ENCODE data around the gene TRAF3.

The TRAF3 gene

GRCh38 chr14:102754370-102755262 is 22.6 kb upstream of the TRAF3 start:
- TF ChIP-seq TAF1 (IDR thresholded peaks at IDR 0.05; ENCODE audit: low read depth) (no peak), YY1 (IDR thresholded peaks at IDR 0.05; ENCODE audit: low read depth) (no peak), CREB1 (IDR thresholded peaks at IDR 0.05; ENCODE audit: low read depth) (no peak), NFIC (IDR thresholded peaks at IDR 0.05) (no peak), CEBPB (IDR thresholded peaks at IDR 0.05) (no peak)
- TF ChIP-seq, protein P1, sequence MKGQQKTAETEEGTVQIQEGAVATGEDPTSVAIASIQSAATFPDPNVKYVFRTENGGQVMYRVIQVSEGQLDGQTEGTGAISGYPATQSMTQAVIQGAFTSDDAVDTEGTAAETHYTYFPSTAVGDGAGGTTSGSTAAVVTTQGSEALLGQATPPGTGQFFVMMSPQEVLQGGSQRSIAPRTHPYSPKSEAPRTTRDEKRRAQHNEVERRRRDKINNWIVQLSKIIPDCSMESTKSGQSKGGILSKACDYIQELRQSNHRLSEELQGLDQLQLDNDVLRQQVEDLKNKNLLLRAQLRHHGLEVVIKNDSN (IDR thresholded peaks at IDR 0.05) = no peak
- TF ChIP-seq, protein P2, sequence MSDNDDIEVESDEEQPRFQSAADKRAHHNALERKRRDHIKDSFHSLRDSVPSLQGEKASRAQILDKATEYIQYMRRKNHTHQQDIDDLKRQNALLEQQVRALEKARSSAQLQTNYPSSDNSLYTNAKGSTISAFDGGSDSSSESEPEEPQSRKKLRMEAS (IDR thresholded peaks at IDR 0.05) = no peak

DNA sequence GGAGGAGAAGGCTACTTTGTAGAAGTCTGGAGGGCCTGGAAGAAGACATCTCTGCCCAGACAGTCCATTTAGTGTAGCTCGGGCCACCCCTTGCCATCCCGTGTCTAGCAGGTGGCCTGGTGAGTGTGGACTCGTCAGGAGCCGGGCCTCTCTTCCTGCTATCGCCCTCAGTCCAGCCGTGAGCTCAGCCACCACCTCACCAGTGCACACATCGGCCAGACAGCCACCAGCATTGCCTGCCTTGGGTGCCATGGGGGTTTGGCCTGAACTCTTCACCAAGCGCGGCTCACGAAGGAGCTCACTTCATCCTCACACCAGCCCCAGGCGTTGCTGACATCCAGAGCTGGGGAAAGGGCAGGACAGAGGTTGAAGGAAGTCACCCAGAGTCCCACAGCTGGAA is 19.6 kb upstream of the TRAF3 start:
- TF ChIP-seq ZBTB7A (IDR thresholded peaks at IDR 0.05; ENCODE audit: low read depth) = no peak
- no peak for TF ChIP-seq TCF12 (IDR thresholded peaks at IDR 0.05; ENCODE audit: low read depth)
- TF ChIP-seq, protein P3, sequence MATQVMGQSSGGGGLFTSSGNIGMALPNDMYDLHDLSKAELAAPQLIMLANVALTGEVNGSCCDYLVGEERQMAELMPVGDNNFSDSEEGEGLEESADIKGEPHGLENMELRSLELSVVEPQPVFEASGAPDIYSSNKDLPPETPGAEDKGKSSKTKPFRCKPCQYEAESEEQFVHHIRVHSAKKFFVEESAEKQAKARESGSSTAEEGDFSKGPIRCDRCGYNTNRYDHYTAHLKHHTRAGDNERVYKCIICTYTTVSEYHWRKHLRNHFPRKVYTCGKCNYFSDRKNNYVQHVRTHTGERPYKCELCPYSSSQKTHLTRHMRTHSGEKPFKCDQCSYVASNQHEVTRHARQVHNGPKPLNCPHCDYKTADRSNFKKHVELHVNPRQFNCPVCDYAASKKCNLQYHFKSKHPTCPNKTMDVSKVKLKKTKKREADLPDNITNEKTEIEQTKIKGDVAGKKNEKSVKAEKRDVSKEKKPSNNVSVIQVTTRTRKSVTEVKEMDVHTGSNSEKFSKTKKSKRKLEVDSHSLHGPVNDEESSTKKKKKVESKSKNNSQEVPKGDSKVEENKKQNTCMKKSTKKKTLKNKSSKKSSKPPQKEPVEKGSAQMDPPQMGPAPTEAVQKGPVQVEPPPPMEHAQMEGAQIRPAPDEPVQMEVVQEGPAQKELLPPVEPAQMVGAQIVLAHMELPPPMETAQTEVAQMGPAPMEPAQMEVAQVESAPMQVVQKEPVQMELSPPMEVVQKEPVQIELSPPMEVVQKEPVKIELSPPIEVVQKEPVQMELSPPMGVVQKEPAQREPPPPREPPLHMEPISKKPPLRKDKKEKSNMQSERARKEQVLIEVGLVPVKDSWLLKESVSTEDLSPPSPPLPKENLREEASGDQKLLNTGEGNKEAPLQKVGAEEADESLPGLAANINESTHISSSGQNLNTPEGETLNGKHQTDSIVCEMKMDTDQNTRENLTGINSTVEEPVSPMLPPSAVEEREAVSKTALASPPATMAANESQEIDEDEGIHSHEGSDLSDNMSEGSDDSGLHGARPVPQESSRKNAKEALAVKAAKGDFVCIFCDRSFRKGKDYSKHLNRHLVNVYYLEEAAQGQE (IDR thresholded peaks at IDR 0.05; ENCODE audit: low read depth) = no peak
- no peak for TF ChIP-seq TEAD4 (IDR thresholded peaks at IDR 0.05)
- no peak for TF ChIP-seq CEBPB (IDR thresholded peaks at IDR 0.05)

DNA sequence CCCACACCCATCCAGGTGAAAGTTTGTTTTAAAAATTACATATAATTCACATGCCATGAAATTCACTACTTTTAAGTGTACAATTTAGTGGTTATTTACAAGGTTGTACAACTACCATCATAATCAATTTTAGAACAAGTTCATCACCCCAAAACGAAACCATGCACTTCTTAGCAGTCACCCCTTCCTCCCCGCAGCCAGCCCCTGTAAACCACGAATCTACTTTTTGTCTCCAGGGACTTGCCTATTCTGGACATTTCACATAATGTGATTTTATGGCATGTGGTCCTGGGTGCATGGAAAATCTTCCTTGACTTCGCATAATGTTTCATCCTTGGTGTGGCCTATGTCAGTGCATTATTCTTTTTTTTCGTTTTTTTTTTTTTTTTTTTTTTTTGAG is 19.2 kb upstream of the TRAF3 start:
- TF ChIP-seq, protein P1 (IDR thresholded peaks at IDR 0.05) = no peak
- no peak for TF ChIP-seq TAF1 (IDR thresholded peaks at IDR 0.05; ENCODE audit: low read depth)
- TF ChIP-seq TEAD4 (IDR thresholded peaks at IDR 0.05) = no peak
- TF ChIP-seq FOXM1 (IDR thresholded peaks at IDR 0.05; ENCODE audit: borderline replicate concordance, low read depth) = no peak

DNA sequence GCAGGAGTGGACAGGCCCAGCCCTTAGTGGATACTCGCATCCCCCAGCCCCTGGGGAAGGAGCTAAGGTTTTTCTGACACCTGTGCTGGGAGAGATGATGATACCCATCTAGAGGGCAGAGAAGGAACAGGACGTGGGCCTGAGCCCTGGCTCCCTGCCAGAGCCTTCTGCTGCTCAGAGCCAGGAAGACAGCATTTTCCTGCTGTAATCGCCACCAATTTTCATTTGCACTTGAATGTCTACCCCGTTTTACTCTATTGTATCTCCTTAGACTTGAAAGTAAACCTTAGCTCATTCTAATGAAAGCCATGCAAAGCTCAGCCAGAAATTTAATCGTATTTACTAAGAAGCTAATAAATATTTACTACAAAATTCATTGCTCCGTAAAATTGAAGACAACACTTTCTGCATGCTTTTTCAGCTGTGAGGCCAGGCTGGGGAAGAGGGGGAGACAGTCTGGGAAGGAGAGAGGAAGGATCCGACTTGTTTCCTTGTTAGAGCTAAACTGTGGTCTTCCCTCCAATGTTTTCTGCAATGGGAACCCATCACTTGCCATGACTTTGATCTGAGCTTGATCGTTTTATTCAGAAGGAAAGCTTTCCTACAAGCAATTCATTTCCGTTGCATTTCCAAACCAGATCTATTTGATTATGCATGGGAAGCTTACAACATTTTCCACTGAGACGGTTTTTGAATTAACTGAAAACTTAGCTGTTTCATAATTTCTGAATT is 17.6 kb upstream of the TRAF3 start:
- TF ChIP-seq NFIC (IDR thresholded peaks at IDR 0.05) (0 out of 2 replicates have a peak, but pooled peaks have one; percentile 32), FOXM1 (IDR thresholded peaks at IDR 0.05; ENCODE audit: borderline replicate concordance, low read depth) (no peak), TCF12 (IDR thresholded peaks at IDR 0.05; ENCODE audit: low read depth) (no peak)

- TF ChIP-seq RAD21 (IDR thresholded peaks at IDR 0.05; ENCODE audit: low read depth) (no peak), FOXM1 (IDR thresholded peaks at IDR 0.05; ENCODE audit: borderline replicate concordance, low read depth) (no peak), ZBTB7A (IDR thresholded peaks at IDR 0.05; ENCODE audit: low read depth) (no peak), CREB1 (IDR thresholded peaks at IDR 0.05; ENCODE audit: low read depth) (no peak), EGR1 (IDR thresholded peaks at IDR 0.05) (no peak), TAF1 (IDR thresholded peaks at IDR 0.05; ENCODE audit: low read depth) (no peak), TEAD4 (IDR thresholded peaks at IDR 0.05) (no peak), NFIC (IDR thresholded peaks at IDR 0.05) (no peak), CEBPB (IDR thresholded peaks at IDR 0.05) (no peak), YY1 (IDR thresholded peaks at IDR 0.05; ENCODE audit: low read depth) (no peak), TCF12 (IDR thresholded peaks at IDR 0.05; ENCODE audit: low read depth) (no peak)
- TF ChIP-seq, protein P1 (IDR thresholded peaks at IDR 0.05) = no peak
- TF ChIP-seq, protein P2 (IDR thresholded peaks at IDR 0.05) = no peak
- TF ChIP-seq, protein P3 (IDR thresholded peaks at IDR 0.05; ENCODE audit: low read depth) = no peak
These were observed 16.6 kb upstream of the TRAF3 start for GRCh38 chr14:102760496-102761193.
